ENCODE data around the gene TBC1D16. TPM values are rescaled to one million over a fixed set of nuclear protein-coding genes. Genes with fewer than 3 reads are reported as not detected.

Gene TBC1D16
- total and polyA plus RNA-seq, 7 donors = 1.7 to 11.4 (median 6.5) TPM

DNA sequence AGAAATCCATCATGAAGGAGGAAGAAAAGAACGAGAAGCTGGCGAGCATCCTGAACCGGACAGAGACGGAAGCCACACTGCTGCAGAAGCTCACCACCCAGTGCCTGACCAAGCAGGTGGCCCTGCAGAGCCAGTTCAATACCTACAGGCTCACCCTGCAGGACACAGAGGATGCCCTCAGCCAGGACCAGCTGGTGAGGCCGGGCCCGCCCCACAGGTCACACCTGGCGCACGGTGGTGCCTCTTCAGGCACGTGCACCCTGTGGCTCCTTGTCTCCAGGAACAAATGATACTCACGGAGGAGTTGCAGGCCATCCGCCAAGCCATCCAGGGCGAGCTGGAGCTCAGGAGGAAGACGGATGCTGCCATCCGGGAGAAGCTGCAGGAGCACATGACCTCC lies 45.9 kb upstream of the TBC1D16 start:
- TF ChIP-seq, protein P1, sequence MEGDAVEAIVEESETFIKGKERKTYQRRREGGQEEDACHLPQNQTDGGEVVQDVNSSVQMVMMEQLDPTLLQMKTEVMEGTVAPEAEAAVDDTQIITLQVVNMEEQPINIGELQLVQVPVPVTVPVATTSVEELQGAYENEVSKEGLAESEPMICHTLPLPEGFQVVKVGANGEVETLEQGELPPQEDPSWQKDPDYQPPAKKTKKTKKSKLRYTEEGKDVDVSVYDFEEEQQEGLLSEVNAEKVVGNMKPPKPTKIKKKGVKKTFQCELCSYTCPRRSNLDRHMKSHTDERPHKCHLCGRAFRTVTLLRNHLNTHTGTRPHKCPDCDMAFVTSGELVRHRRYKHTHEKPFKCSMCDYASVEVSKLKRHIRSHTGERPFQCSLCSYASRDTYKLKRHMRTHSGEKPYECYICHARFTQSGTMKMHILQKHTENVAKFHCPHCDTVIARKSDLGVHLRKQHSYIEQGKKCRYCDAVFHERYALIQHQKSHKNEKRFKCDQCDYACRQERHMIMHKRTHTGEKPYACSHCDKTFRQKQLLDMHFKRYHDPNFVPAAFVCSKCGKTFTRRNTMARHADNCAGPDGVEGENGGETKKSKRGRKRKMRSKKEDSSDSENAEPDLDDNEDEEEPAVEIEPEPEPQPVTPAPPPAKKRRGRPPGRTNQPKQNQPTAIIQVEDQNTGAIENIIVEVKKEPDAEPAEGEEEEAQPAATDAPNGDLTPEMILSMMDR (IDR thresholded peaks at IDR 0.05) = no peak
- H3K27me3 ChIP-seq (ENCODE audit: insufficient read depth in 3 of 3, low read length in 2 of 3) = peaks cover 0 to 5% (median 0%) of the 10 kb centered on the region in 3 donors
- no peaks in the 10 kb centered on the region for H3K36me3 ChIP-seq (ENCODE audit: insufficient read depth in 1 of 2, low read depth in 1 of 2)
- DNase-seq = peak in 1 of 2 donors; percentile 14
- ATAC-seq = no peak
- WGBS, 3 donors = 89 to 91% (median 90%) methylated on average over 14 of the region's 14 CpGs
- intact Hi-C loops (cut with DNase I) = loop anchor here in 1 of 2 donors (5.0 kb wide), 1 partner anchor 74 kb away; no protein-coding TSS in a partner anchor
- H3K4me1 ChIP-seq = no peaks in the 10 kb centered on the region
- no peaks in the 10 kb centered on the region for H3K9me3 ChIP-seq
- H3K4me3 ChIP-seq = no peak overlapping the region
- H3K27ac ChIP-seq = no peak overlapping the region

DNA sequence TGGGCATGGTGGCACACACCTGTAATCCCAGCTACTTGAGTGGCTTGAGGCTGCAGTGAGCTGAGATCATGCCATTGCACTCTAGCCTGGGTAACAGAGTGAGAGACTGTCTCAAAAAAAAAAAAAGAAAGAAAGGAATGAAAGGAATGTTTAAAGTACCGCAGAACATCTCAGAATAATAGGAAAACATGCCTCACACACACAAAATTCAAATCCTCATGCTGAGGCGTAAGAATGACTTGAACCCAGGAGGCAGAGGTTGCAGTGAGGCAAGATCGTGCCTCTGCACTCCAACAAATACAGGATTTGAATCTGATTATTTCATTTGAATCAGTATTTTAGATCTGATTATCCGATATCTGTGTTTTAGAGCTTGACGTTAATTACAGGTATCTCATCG lies 44.4 kb upstream of the TBC1D16 start:
- no peaks in the 10 kb centered on the region for H3K9me3 ChIP-seq
- no peaks in the 10 kb centered on the region for H3K36me3 ChIP-seq (ENCODE audit: insufficient read depth in 1 of 2, low read depth in 1 of 2)
- DNase-seq (no peak), ATAC-seq (no peak)
- intact Hi-C loops (cut with DNase I) = loop anchor here in 1 of 2 donors (5.0 kb wide), 1 partner anchor 73 kb away; no protein-coding TSS in a partner anchor
- TF ChIP-seq, protein P1 (IDR thresholded peaks at IDR 0.05) = no peak
- peaks cover 0 to 5% (median 0%) of the 10 kb centered on the region in 3 donors for H3K27me3 ChIP-seq (ENCODE audit: insufficient read depth in 3 of 3, low read length in 2 of 3)
- no peak overlapping the region for H3K4me3 ChIP-seq
- no peak overlapping the region for H3K27ac ChIP-seq
- H3K4me1 ChIP-seq = no peaks in the 10 kb centered on the region
- WGBS, 3 donors = 90 to 93% (median 91%) methylated on average over 6 of the region's 6 CpGs

DNA sequence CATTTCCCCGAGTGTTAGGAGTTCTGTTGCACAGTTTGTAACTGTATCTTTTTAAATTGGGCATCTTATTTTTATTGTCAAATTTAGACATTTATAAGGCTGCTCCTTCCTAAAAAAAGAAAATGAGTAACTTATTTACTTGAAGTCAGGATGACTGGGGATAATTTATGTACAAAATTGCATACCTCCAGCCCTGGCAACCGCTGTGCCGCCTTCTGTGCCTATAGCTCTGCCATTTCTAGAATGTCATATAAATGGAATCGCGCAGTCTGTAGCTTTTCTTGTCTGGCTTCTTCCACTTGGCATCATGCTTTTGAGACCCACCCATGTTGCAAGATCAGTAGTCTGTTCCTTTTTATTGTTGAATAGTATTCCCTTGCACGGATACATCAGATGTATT lies 36.7 kb upstream of the TBC1D16 start:
- 92 to 98% (median 95%) methylated on average over 6 of the region's 6 CpGs for WGBS, 3 donors

DNA sequence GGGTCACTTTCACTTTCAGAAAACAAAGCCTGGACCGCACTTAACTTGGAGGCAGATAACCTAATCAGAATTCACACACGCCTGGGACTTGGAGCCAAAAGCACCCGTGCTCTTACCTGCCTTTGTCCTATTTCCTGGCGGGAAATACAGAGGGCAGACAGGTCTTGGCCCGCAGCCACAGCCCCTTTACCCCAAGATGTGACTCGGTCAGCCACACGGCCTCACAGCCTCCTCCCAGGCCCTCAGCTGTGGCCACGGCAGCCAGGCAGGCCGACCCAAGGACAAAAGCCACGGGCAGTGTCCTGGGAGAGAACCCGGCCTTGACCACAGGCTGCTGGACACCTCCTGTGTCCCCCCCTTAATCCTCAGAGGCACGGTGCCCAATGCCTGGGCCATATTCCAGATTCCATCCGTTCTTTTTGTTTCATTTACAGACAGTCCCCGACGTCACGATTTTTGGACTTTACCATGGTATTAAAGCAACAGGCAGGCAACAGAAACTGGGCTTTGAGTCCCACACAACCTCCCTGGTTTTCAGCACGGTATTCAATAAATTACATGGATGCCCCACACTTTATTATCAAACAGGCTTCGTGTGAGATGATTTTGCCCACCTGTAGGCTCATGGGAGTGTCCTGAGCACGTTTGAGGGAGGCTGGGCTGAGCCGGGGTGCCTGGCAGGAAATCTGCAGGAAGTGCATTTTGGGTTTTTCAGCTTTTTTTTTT lies 35.6 kb upstream of the TBC1D16 start:
- Histone ChIP-seq H3K27me3 (ENCODE audit: insufficient read depth in 3 of 3, low read length in 2 of 3) (no peaks in the 10 kb centered on the region), H3K9me3 (no peaks in the 10 kb centered on the region), H3K4me1 (peaks cover 15% of the 10 kb centered on the region), H3K4me3 (peak overlapping the region; percentile 54), H3K36me3 (ENCODE audit: insufficient read depth in 1 of 2, low read depth in 1 of 2) (no peaks in the 10 kb centered on the region), H3K27ac (peak overlapping the region; percentile 73)
- 9 to 23% (median 9%) methylated on average over 20 of the region's 20 CpGs for WGBS, 3 donors
- ATAC-seq (peak; percentile 57 to 75 (median 68)), DNase-seq (peak; percentile 69 to 71)
- intact Hi-C loops (cut with DNase I) = no loop called here
- TF ChIP-seq, protein P1 (IDR thresholded peaks at IDR 0.05) = no peak

More for the DNA sequence above, 36.7 kb upstream of the TBC1D16 start:
- H3K27ac ChIP-seq = peak overlapping the region; percentile 73
- H3K27me3 ChIP-seq (ENCODE audit: insufficient read depth in 3 of 3, low read length in 2 of 3) = no peaks in the 10 kb centered on the region
- TF ChIP-seq, protein P1 (IDR thresholded peaks at IDR 0.05) = no peak
- no peaks in the 10 kb centered on the region for H3K36me3 ChIP-seq (ENCODE audit: insufficient read depth in 1 of 2, low read depth in 1 of 2)
- H3K4me3 ChIP-seq = no peak overlapping the region
- peaks cover 15% of the 10 kb centered on the region for H3K4me1 ChIP-seq
- DNase-seq = no peak
- no peaks in the 10 kb centered on the region for H3K9me3 ChIP-seq
- intact Hi-C loops (cut with DNase I) = no loop called here
- no peak for ATAC-seq
